HG03442 (cell line): ENCODE data around the gene LYVE1.
A peak's percentile ranks its signal among the peaks of the same experiment; 100 is the strongest.

Source experiments
- ATAC-seq: cut with Tn5 transposase; IDR thresholded peaks from one replicate; pipeline ENCODE4 v1.9.1; 2021; ENCODE audit warnings: mild to moderate bottlenecking, moderate library complexity; ENCODE audit not compliant: unreplicated experiment

Gene LYVE1

GRCh38 chr11:10561947-10562346 is 6.5 kb downstream of the LYVE1 start:
- ATAC-seq, result no peak

- no peak for ATAC-seq
These were observed 7.2 kb downstream of the LYVE1 start for GRCh38 chr11:10561043-10561818.

- no peak for ATAC-seq
These were observed 10.2 kb downstream of the LYVE1 start for GRCh38 chr11:10558288-10558687.

GRCh38 chr11:10556590-10556989 is 11.9 kb downstream of the LYVE1 start:
- ATAC-seq, result no peak

GRCh38 chr11:10551845-10552352 is 16.6 kb downstream of the LYVE1 start:
- no peak for ATAC-seq

- ATAC-seq, result no peak
These were observed 17.2 kb downstream of the LYVE1 start for GRCh38 chr11:10551290-10551592.

GRCh38 chr11:10550503-10551289 is 17.8 kb downstream of the LYVE1 start:
- ATAC-seq, result no peak

GRCh38 chr11:10544491-10545465 is 23.7 kb downstream of the LYVE1 start:
- no peak for ATAC-seq

GRCh38 chr11:10543782-10544181 is 24.7 kb downstream of the LYVE1 start:
- ATAC-seq, result no peak

- no peak for ATAC-seq
These were observed 25.7 kb downstream of the LYVE1 start for GRCh38 chr11:10542776-10543175.

- no peak for ATAC-seq
These were observed 26.9 kb downstream of the LYVE1 start for GRCh38 chr11:10541561-10541930.

GRCh38 chr11:10540915-10541560 is 27.4 kb downstream of the LYVE1 start, which contains the start of gene RNF141:
Gene RNF141 (minus strand): TSS chr11:10541187. CDS start chr11:10534158, 7,029 bp downstream.
- ATAC-seq, result peak; percentile 93

- ATAC-seq, result peak; percentile 16
These were observed 27.9 kb downstream of the LYVE1 start for GRCh38 chr11:10540546-10540914.

GRCh38 chr11:10539339-10539738 is 29.1 kb downstream of the LYVE1 start:
- ATAC-seq, result no peak

- no peak for ATAC-seq
These were observed 29.5 kb downstream of the LYVE1 start for GRCh38 chr11:10538924-10539323.

- no peak for ATAC-seq
These were observed 30.9 kb downstream of the LYVE1 start for GRCh38 chr11:10537600-10537999.

GRCh38 chr11:10534316-10534715 is 34.1 kb downstream of the LYVE1 start:
- ATAC-seq, result no peak

GRCh38 chr11:10533323-10533722 is 35.1 kb downstream of the LYVE1 start:
- ATAC-seq, result no peak

- no peak for ATAC-seq
These were observed 35.9 kb downstream of the LYVE1 start for GRCh38 chr11:10532526-10532925.

GRCh38 chr11:10529279-10529678 is 39.2 kb downstream of the LYVE1 start:
- ATAC-seq, result no peak
